A549 (cell line): ENCODE measurements around the gene ASCL2.

Experiments used
- EHF ChIP-seq: fragments of 250-450 bp; sonication (Bioruptor Pico); IDR thresholded peaks from 2 replicates; pipeline ENCODE4 v1.5.0; 2020; ENCODE audit warnings: mild to moderate bottlenecking
- RAD21 ChIP-seq, 2 experiments: fragments of >200 bp in 1 of 2; sonication (Bioruptor Twin) in 1 of 2; formaldehyde crosslinking in 1 of 2; IDR thresholded peaks in 1 of 2; conservative IDR thresholded peaks in 1 of 2; 2 replicates in 1 of 2; 3 replicates in 1 of 2; pipeline ENCODE4 v1.6.1; 2012 to 2018; ENCODE audit warnings: inconsistent platforms in 1 of 2

DNA sequence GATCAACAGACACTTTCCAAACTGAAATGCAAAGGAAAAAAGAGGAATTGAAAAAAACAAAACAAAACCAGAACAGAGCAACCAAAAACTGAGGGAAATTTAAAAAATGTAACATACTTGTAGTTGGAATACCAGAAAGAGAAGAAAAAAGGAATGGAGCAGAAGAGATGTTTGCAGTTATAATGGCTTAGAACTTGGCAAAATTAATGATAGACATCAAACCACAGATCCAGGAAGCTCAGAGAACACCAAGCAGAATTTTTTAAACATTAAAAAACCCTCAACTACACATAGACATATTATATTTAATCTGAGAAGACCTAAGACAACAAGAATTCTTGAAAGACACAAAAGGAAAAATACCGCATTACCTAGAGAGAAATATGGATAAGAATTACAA is 46.1 kb downstream of the ASCL2 start:
- no peak for TF ChIP-seq EHF (CRISPR knock-in tag)
- no peak for TF ChIP-seq RAD21 (conservative IDR thresholded peaks at IDR 0.05 in 1 of 2, IDR thresholded peaks at IDR 0.05 in 1 of 2)
